OCI-M2 (cell line): Measurements from ENCODE around the gene SPACA6.
"Not testable (repeated sequence)": the region's sequence is repeated elsewhere in the genome, so short reads cannot be mapped to it uniquely, and the experiment has no call there.

Source experiments
- DNase-seq: peaks from one replicate; lab custom pipeline; 2025; ENCODE audit not compliant: unreplicated experiment; lab: John Stamatoyannopoulos, UW

Gene SPACA6

GRCh38 chr19:51693260-51693659 lies at the start of gene SPACA6:
Gene SPACA6 (plus strand): TSS chr19:51693330. CDS start chr19:51693527, 197 bp downstream.
- no peak for DNase-seq

- no peak for DNase-seq
Measured at GRCh38 chr19:51644636-51645271, 48.4 kb upstream of the SPACA6 start.

- DNase-seq = not testable (repeated sequence)
Measured at GRCh38 chr19:51646730-51647129, 46.4 kb upstream of the SPACA6 start, which contains the start of gene SIGLEC14. Gene SIGLEC14 (minus strand): TSS chr19:51646825. CDS start chr19:51646759, 66 bp downstream.

- DNase-seq = no peak
Measured at GRCh38 chr19:51647318-51647717, 45.8 kb upstream of the SPACA6 start.

GRCh38 chr19:51651216-51651846 lies 41.8 kb upstream of the SPACA6 start:
- DNase-seq = no peak

- no peak for DNase-seq
Measured at GRCh38 chr19:51652266-51652665, 40.9 kb upstream of the SPACA6 start.

GRCh38 chr19:51653162-51653561 lies 40.0 kb upstream of the SPACA6 start:
- no peak for DNase-seq

- no peak for DNase-seq
Measured at GRCh38 chr19:51654783-51655182, 38.3 kb upstream of the SPACA6 start.

- peak; percentile 32 for DNase-seq
Measured at GRCh38 chr19:51660975-51661600, 32.0 kb upstream of the SPACA6 start.

- DNase-seq = no peak
Measured at GRCh38 chr19:51663650-51664049, 29.5 kb upstream of the SPACA6 start.

GRCh38 chr19:51664131-51664530 lies 29.0 kb upstream of the SPACA6 start:
- DNase-seq = no peak

GRCh38 chr19:51664997-51665396 lies 28.1 kb upstream of the SPACA6 start:
- DNase-seq = no peak

GRCh38 chr19:51668216-51668615 lies 24.9 kb upstream of the SPACA6 start:
- no peak for DNase-seq

GRCh38 chr19:51675911-51676565 lies 17.1 kb upstream of the SPACA6 start:
- not testable (repeated sequence) for DNase-seq

GRCh38 chr19:51676566-51677083 lies 16.5 kb upstream of the SPACA6 start:
- DNase-seq = no peak

GRCh38 chr19:51680474-51680873 lies 12.7 kb upstream of the SPACA6 start:
- DNase-seq = no peak

- DNase-seq = no peak
Measured at GRCh38 chr19:51681286-51681941, 11.7 kb upstream of the SPACA6 start.

GRCh38 chr19:51686171-51686570 lies 7.0 kb upstream of the SPACA6 start:
- DNase-seq = no peak

- DNase-seq = peak; percentile 43
Measured at GRCh38 chr19:51687791-51688670, 5.1 kb upstream of the SPACA6 start.
